H9 (cell line): ENCODE results near the gene FNDC3A. TPM values are rescaled to one million over a fixed set of nuclear protein-coding genes. Genes with fewer than 3 reads are reported as not detected.

Experiments
- DNase-seq: peaks from one replicate; pipeline ENCODE4 v3.0.0-alpha.2; 2017
- H2AFZ ChIP-seq: one replicate; pipeline ENCODE4 v1.6.1; 2013; ENCODE audit warnings: mild to moderate bottlenecking, low read length, control low read depth, moderate library complexity
- H2AK5ac ChIP-seq: 2 replicates; pipeline ENCODE4 v1.6.1; 2013; ENCODE audit warnings: low read length, control low read depth, mixed read lengths; ENCODE audit not compliant: insufficient read length
- H2BK120ac ChIP-seq: one replicate; pipeline ENCODE4 v1.6.1; 2013; ENCODE audit warnings: low read depth, mild to moderate bottlenecking, low read length, control low read depth, inconsistent platforms; ENCODE audit not compliant: poor library complexity, severe bottlenecking
- H2BK12ac ChIP-seq: 2 replicates; pipeline ENCODE4 v1.6.1; 2013; ENCODE audit warnings: low read length, control low read depth, mixed read lengths, low read depth; ENCODE audit not compliant: insufficient read length
- H2BK15ac ChIP-seq: 2 replicates; pipeline ENCODE4 v1.6.1; 2013; ENCODE audit warnings: low read depth, low read length, control low read depth
- H2BK20ac ChIP-seq: one replicate; pipeline ENCODE4 v1.6.1; 2013; ENCODE audit warnings: low read depth, mild to moderate bottlenecking, low read length, control low read depth, inconsistent platforms; ENCODE audit not compliant: poor library complexity, severe bottlenecking
- H2BK5ac ChIP-seq: 2 replicates; pipeline ENCODE4 v1.6.1; 2013; ENCODE audit warnings: low read length, control low read depth, mixed read lengths; ENCODE audit not compliant: insufficient read length
- H3K14ac ChIP-seq: 2 replicates; pipeline ENCODE4 v1.6.1; 2013; ENCODE audit warnings: low read length, control low read depth; ENCODE audit not compliant: insufficient read depth
- H3K18ac ChIP-seq: 2 replicates; pipeline ENCODE4 v1.6.1; 2013; ENCODE audit warnings: low read depth, mild to moderate bottlenecking, mixed read lengths, low read length, control low read depth; ENCODE audit not compliant: insufficient read length
- H3K23ac ChIP-seq: 2 replicates; pipeline ENCODE4 v1.6.1; 2013; ENCODE audit warnings: low read length, control low read depth, mixed read lengths, low read depth; ENCODE audit not compliant: insufficient read length
- H3K23me2 ChIP-seq: 2 replicates; pipeline ENCODE4 v1.6.1; 2013; ENCODE audit warnings: low read depth, mild to moderate bottlenecking, mixed read lengths, low read length, control low read depth; ENCODE audit not compliant: insufficient read length, poor library complexity, severe bottlenecking
- H3K27ac ChIP-seq: 2 replicates; pipeline ENCODE4 v1.5.1; 2013; ENCODE audit warnings: low read length, control low read depth, mixed read lengths, low read depth; ENCODE audit not compliant: insufficient read length
- H3K27me3 ChIP-seq: 2 replicates; pipeline ENCODE4 v1.6.1; 2013; ENCODE audit warnings: low read length, control low read depth, inconsistent platforms; ENCODE audit not compliant: insufficient read depth
- H3K4ac ChIP-seq: 2 replicates; pipeline ENCODE4 v1.6.1; 2013; ENCODE audit warnings: low read depth, mild to moderate bottlenecking, control low read depth, inconsistent platforms, low read length, moderate library complexity
- H3K4me1 ChIP-seq: 2 replicates; pipeline ENCODE4 v1.6.1; 2013; ENCODE audit warnings: low read length, control low read depth, inconsistent platforms; ENCODE audit not compliant: insufficient read depth
- H3K4me2 ChIP-seq: 2 replicates; pipeline ENCODE4 v1.6.1; 2013; ENCODE audit warnings: low read length, control low read depth, mixed read lengths; ENCODE audit not compliant: insufficient read length, insufficient read depth
- H3K56ac ChIP-seq: 2 replicates; pipeline ENCODE4 v1.6.1; 2013; ENCODE audit warnings: low read depth, mild to moderate bottlenecking, mixed read lengths, low read length, control low read depth; ENCODE audit not compliant: insufficient read length
- H3K79me1 ChIP-seq: 2 replicates; pipeline ENCODE4 v1.6.1; 2013; ENCODE audit warnings: low read depth, mild to moderate bottlenecking, moderate library complexity, low read length, control low read depth, inconsistent platforms; ENCODE audit not compliant: insufficient read depth, poor library complexity, severe bottlenecking
- H3K79me2 ChIP-seq: 2 replicates; pipeline ENCODE4 v1.6.1; 2013; ENCODE audit warnings: low read length, control low read depth, inconsistent platforms; ENCODE audit not compliant: insufficient read depth
- H3K9ac ChIP-seq: 2 replicates; pipeline ENCODE4 v1.6.1; 2013; ENCODE audit warnings: low read length, control low read depth, mixed read lengths; ENCODE audit not compliant: insufficient read length; ENCODE audit errors: extremely low read depth
- H3K9me3 ChIP-seq: one replicate; pipeline ENCODE4 v1.6.1; 2013; ENCODE audit warnings: low read depth, low read length, inconsistent platforms; ENCODE audit not compliant: control insufficient read depth
- H3T11ph ChIP-seq: one replicate; pipeline ENCODE4 v1.6.1; 2013; ENCODE audit warnings: mild to moderate bottlenecking, low read length, control low read depth, inconsistent platforms
- H4K20me1 ChIP-seq: one replicate; pipeline ENCODE4 v1.6.1; 2013; ENCODE audit not compliant: control insufficient read depth, insufficient read length, insufficient read depth
- H4K5ac ChIP-seq: 2 replicates; pipeline ENCODE4 v1.6.1; 2013; ENCODE audit warnings: low read depth, mild to moderate bottlenecking, mixed read lengths, low read length, control low read depth; ENCODE audit not compliant: insufficient read length
- H4K8ac ChIP-seq: replicated peaks from 2 replicates; pipeline ENCODE4 v1.6.1; 2013; ENCODE audit warnings: low read length, control low read depth, mixed read lengths, low read depth; ENCODE audit not compliant: insufficient read length
- H4K91ac ChIP-seq: 2 replicates; pipeline ENCODE4 v1.6.1; 2013; ENCODE audit warnings: low read depth, mild to moderate bottlenecking, moderate library complexity, mixed read lengths, low read length, control low read depth; ENCODE audit not compliant: insufficient read length
- H3K27ac Mint-ChIP-seq, 3 experiments: 2 replicates in 2 of 3; 3 replicates in 1 of 3; pipeline ENCODE4 v1.8.0; 2020 to 2021; ENCODE audit warnings: mixed read lengths in 3 of 3, mild to moderate bottlenecking in 1 of 3, moderate library complexity in 1 of 3
- H3K27me3 Mint-ChIP-seq: 2 replicates; pipeline ENCODE4 v1.8.0; 2021; ENCODE audit warnings: low read depth, mild to moderate bottlenecking, moderate library complexity, mixed read lengths
- H3K36me3 Mint-ChIP-seq, 3 experiments: 2 replicates in 2 of 3; 3 replicates in 1 of 3; pipeline ENCODE4 v1.8.0; 2020 to 2021; ENCODE audit warnings: low read depth in 3 of 3, mixed read lengths in 3 of 3; ENCODE audit not compliant: insufficient read depth in 1 of 3
- H3K4me1 Mint-ChIP-seq, 2 experiments: 2 replicates each; pipeline ENCODE4 v1.8.0; 2020; ENCODE audit warnings: mixed read lengths in 2 of 2
- H3K4me3 Mint-ChIP-seq, 2 experiments: 2 replicates in 1 of 2; 3 replicates in 1 of 2; pipeline ENCODE4 v1.8.0; 2020 to 2021; ENCODE audit warnings: mild to moderate bottlenecking in 2 of 2, mixed read lengths in 2 of 2, moderate library complexity in 1 of 2
- H3K9me3 Mint-ChIP-seq, 2 experiments: 2 replicates in 1 of 2; 3 replicates in 1 of 2; pipeline ENCODE4 v1.8.0; 2020; ENCODE audit warnings: mild to moderate bottlenecking in 2 of 2, mixed read lengths in 2 of 2, moderate library complexity in 1 of 2
- CTCF ChIP-seq: fragments of 200-600 bp; sonication (generic); conservative IDR thresholded peaks from 3 replicates; pipeline ENCODE4 v1.8.0; 2021; ENCODE audit warnings: antibody characterized with exemption, mild to moderate bottlenecking
- WGBS: extraction: QIAGEN DNeasy Blood & Tissue Kit; methylation state at CpG from one replicate; pipeline ENCODE4 v1.1.7; 2013; ENCODE audit warnings: missing lambda C conversion rate, low lambda C conversion rate, mixed read lengths; ENCODE audit not compliant: insufficient read length; ENCODE audit errors: extremely low coverage; 5-methylcytosine and 5-hydroxymethylcytosine counted together
- total RNA-seq: library from RNA; stranded (reverse); gene quantifications from 2 replicates; pipeline ENCODE4 v1.2.1, GENCODE V29; 2021

The FNDC3A gene
- total RNA-seq, 1 experiment from 2014 or later: 27.4 TPM

DNA sequence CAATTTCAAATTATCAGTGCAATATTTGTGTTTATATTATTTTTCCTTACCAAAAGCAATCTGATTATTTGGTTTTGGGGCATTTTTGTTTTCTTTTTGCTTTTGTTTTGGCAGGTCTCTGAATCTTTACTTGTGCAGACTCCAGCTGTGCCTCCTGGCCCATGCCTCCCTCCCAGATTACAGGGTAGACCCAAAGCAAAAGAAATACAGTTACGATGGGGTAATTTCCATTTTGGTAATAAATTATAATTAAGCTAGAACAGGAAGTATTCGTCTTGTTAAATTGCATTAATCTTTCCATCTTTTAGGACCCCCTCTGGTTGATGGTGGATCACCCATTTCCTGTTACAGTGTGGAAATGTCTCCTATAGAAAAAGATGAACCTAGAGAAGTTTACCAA, 215.2 kb downstream of the FNDC3A start:
- no peaks in the 10 kb centered on the region for H3K9me3 Mint-ChIP-seq
- H3K79me2 ChIP-seq: no peaks in the 10 kb centered on the region
- H3K23me2 ChIP-seq: no peaks in the 10 kb centered on the region
- H3K14ac ChIP-seq: no peak overlapping the region
- no peak overlapping the region for H4K91ac ChIP-seq
- no peak overlapping the region for H3K4me2 ChIP-seq
- H3K27ac ChIP-seq: no peak overlapping the region
- peaks cover 15 to 55% (median 48%) of the 10 kb centered on the region in 3 experiments; a peak in 6 of 7 replicates for H3K36me3 Mint-ChIP-seq
- no peaks in the 10 kb centered on the region for H3K4me1 ChIP-seq
- H3K4me3 Mint-ChIP-seq: no peak overlapping the region
- H3K4me1 Mint-ChIP-seq: no peaks in the 10 kb centered on the region
- H3K9me3 ChIP-seq: no peaks in the 10 kb centered on the region
- H2BK12ac ChIP-seq: no peak overlapping the region
- no peak overlapping the region for H3T11ph ChIP-seq
- H4K8ac ChIP-seq: no peak overlapping the region
- no peak overlapping the region for H3K56ac ChIP-seq
- H2BK120ac ChIP-seq: no peak overlapping the region
- no peak overlapping the region for H2AK5ac ChIP-seq
- no peaks in the 10 kb centered on the region for H3K27me3 Mint-ChIP-seq
- no peaks in the 10 kb centered on the region for H4K20me1 ChIP-seq
- no peak overlapping the region for H2BK5ac ChIP-seq
- no CpG with 5 or more reads among the region's 2 CpGs for WGBS
- no peak overlapping the region for H2BK15ac ChIP-seq
- H3K79me1 ChIP-seq: no peaks in the 10 kb centered on the region
- H2AFZ ChIP-seq: no peak overlapping the region
- H3K4ac ChIP-seq: no peak overlapping the region
- no peaks in the 10 kb centered on the region for H3K27me3 ChIP-seq
- H3K27ac Mint-ChIP-seq: no peak overlapping the region
- H3K18ac ChIP-seq: no peak overlapping the region
- no peak overlapping the region for H3K23ac ChIP-seq
- no peak for TF ChIP-seq CTCF
- H2BK20ac ChIP-seq: no peak overlapping the region
- no peak overlapping the region for H4K5ac ChIP-seq
- H3K9ac ChIP-seq: no peak overlapping the region
- DNase-seq: no peak
